K562 (cell line): ENCODE measurements around the gene VAMP4. TPM values are rescaled to one million over a fixed set of nuclear protein-coding genes. Genes with fewer than 3 reads are reported as not detected.

Experiments used
- ATAC-seq: fragments of 200-7000 bp; cut with Tn5 transposase; 3 replicates; pipeline ENCODE4 v1.9.1; 2020; ENCODE audit warnings: moderate library complexity
- BruUV-seq: library from RNA; stranded (reverse); fragments of 400-500 nt; replicated peaks from 2 replicates; lab custom pipeline; 2021; lab: Mats Ljungman, UMichigan
- CTCF ChIA-PET: fragments of 300-600 bp; formaldehyde crosslinking; extraction: SDS; loops from one replicate; lab custom pipeline; 2021; ENCODE audit warnings: low intra/inter-chr PET ratio; lab: Yijun Ruan, JAX
- POLR2A ChIA-PET: fragments of 300-600, 350-650 bp; sonication (Branson Sonifier 250); formaldehyde crosslinking; extraction: SDS; loops from one replicate; lab custom pipeline; 2021; ENCODE audit warnings: antibody characterized with exemption, inconsistent platforms; lab: Yijun Ruan, JAX
- DNase-seq, 4 experiments: peaks; one replicate each; pipeline versions ENCODE4 v3.0.0 to v3.0.0-alpha.2; 2011 to 2018; ENCODE audit warnings: low spot score in 3 of 4, mixed read lengths in 3 of 4; ENCODE audit errors: extremely low read depth in 1 of 4
- FAIRE-seq: peaks from 2 replicates; lab custom pipeline; 2011; peaks lifted over from hg19 to GRCh38; lab: Jason Lieb, UNC
- H2AFZ ChIP-seq: 2 replicates; pipeline ENCODE4 v1.6.0; 2011; ENCODE audit warnings: low read depth, low read length, control low read depth, inconsistent platforms
- H3K27ac ChIP-seq: fragments of 200-600 bp; 3 replicates; pipeline ENCODE4 v1.8.0; 2011; ENCODE audit warnings: low read depth, mild to moderate bottlenecking, control low read depth, inconsistent platforms, low read length, moderate library complexity, mixed read lengths; ENCODE audit errors: extremely low read depth
- H3K27me3 ChIP-seq, 2 experiments: fragments of 300-600 bp in 1 of 2; 2 replicates in 1 of 2; 3 replicates in 1 of 2; pipeline versions ENCODE4 v1.6.0 to v1.8.0; 2011; ENCODE audit warnings: inconsistent platforms in 2 of 2, low read length in 2 of 2, mild to moderate bottlenecking in 1 of 2, mixed read lengths in 1 of 2, moderate library complexity in 1 of 2; ENCODE audit not compliant: control insufficient read depth in 2 of 2, insufficient read depth in 2 of 2
- H3K36me3 ChIP-seq: fragments of 300-600 bp; 3 replicates; pipeline ENCODE4 v1.8.0; 2011; ENCODE audit warnings: mild to moderate bottlenecking, low read length, inconsistent platforms; ENCODE audit not compliant: control insufficient read depth, insufficient read depth
- H3K4me1 ChIP-seq, 2 experiments: fragments of 200-600 bp in 1 of 2; replicated peaks in 1 of 2; 2 replicates in 1 of 2; 3 replicates in 1 of 2; pipeline versions ENCODE4 v1.5.1 to v1.8.0; 2011; ENCODE audit warnings: inconsistent platforms in 2 of 2, low read length in 2 of 2, mild to moderate bottlenecking in 1 of 2, mixed read lengths in 1 of 2, moderate library complexity in 1 of 2; ENCODE audit not compliant: control insufficient read depth in 2 of 2, insufficient read depth in 2 of 2
- H3K4me2 ChIP-seq: 2 replicates; pipeline ENCODE4 v1.6.1; 2011; ENCODE audit warnings: low read length, control low read depth, inconsistent platforms, mixed read lengths; ENCODE audit not compliant: insufficient read depth
- H3K4me3 ChIP-seq: fragments of 200-600 bp; sonication (generic), shearing (Covaris generic); 2 replicates; pipeline ENCODE4 v1.5.1; 2016; ENCODE audit warnings: control low read depth, inconsistent platforms
- H3K79me2 ChIP-seq: fragments of 200-600 bp; 3 replicates; pipeline ENCODE4 v1.8.0; 2011; ENCODE audit warnings: low read length, inconsistent platforms; ENCODE audit not compliant: control insufficient read depth, insufficient read depth
- H3K9ac ChIP-seq, 2 experiments: 2 replicates each; pipeline versions ENCODE4 v1.6.0 to v1.6.1; 2011; ENCODE audit warnings: low read depth in 2 of 2, low read length in 2 of 2, control low read depth in 1 of 2, inconsistent platforms in 1 of 2, mild to moderate bottlenecking in 1 of 2, mixed read lengths in 1 of 2; ENCODE audit not compliant: insufficient read depth in 1 of 2
- H3K9me1 ChIP-seq: one replicate; pipeline ENCODE4 v1.6.0; 2011; ENCODE audit warnings: inconsistent platforms, mild to moderate bottlenecking, low read length, moderate library complexity; ENCODE audit not compliant: control insufficient read depth, insufficient read depth
- H3K9me3 ChIP-seq: replicated peaks from 2 replicates; pipeline ENCODE4 v1.5.1; 2011; ENCODE audit warnings: low read depth, low read length, inconsistent platforms; ENCODE audit not compliant: control insufficient read depth, insufficient read depth
- H4K20me1 ChIP-seq: replicated peaks from 2 replicates; pipeline ENCODE4 v1.6.1; 2011; ENCODE audit warnings: low read length, inconsistent platforms, mixed read lengths; ENCODE audit not compliant: control insufficient read depth, insufficient read depth
- ASH1L ChIP-seq: fragments of 450-650 bp; IDR thresholded peaks from 2 replicates; pipeline ENCODE4 v1.6.1; 2018; ENCODE audit warnings: borderline replicate concordance, mild to moderate bottlenecking, low read depth; ENCODE audit not compliant: partially characterized antibody
- C11orf30 ChIP-seq: fragments of 450-650 bp; IDR thresholded peaks from 2 replicates; pipeline ENCODE4 v1.6.1; 2016; ENCODE audit warnings: low read depth, mild to moderate bottlenecking
- ERF ChIP-seq: fragments of 450-650 bp; formaldehyde crosslinking; IDR thresholded peaks from 2 replicates; pipeline ENCODE4 v1.4.0; 2020; ENCODE audit warnings: mild to moderate bottlenecking, mixed read lengths
- MYC ChIP-seq, 2 experiments: fragments of 250-450 bp in 1 of 2; sonication (Bioruptor Pico) in 1 of 2; IDR thresholded peaks; 2 replicates each; pipeline versions ENCODE4 v1.5.1 to v1.6.1; 2012 to 2021; ENCODE audit warnings: low read depth in 2 of 2, borderline replicate concordance in 1 of 2, improper control_type of control experiment in 1 of 2, low read length in 1 of 2, mild to moderate bottlenecking in 1 of 2, moderate library complexity in 1 of 2
- RBM14 ChIP-seq: fragments of 200-400 bp; formaldehyde crosslinking; IDR thresholded peaks from 2 replicates; pipeline ENCODE4 v1.6.1; 2018; ENCODE audit warnings: low read depth, mild to moderate bottlenecking, low read length, moderate library complexity, borderline replicate concordance; ENCODE audit not compliant: insufficient read depth
- ZNF316 ChIP-seq: fragments of 450-650 bp; IDR thresholded peaks from 2 replicates; pipeline ENCODE4 v1.6.1; 2016
- ZNF57 ChIP-seq: fragments of 450-650 bp; formaldehyde crosslinking; IDR thresholded peaks from 2 replicates; pipeline ENCODE4 v1.4.0; 2020; ENCODE audit warnings: mild to moderate bottlenecking, moderate library complexity
- WGBS: fragments of 100-300 bp; shearing (Covaris generic); methylation state at CpG from one replicate; pipeline ENCODE4 v1.1.6; 2016; ENCODE audit warnings: low coverage, mixed read lengths; ENCODE audit not compliant: insufficient coverage; ENCODE audit errors: missing lambda C conversion rate; 5-methylcytosine and 5-hydroxymethylcytosine counted together
- in situ Hi-C: fragments of 300-500 bp; cut with MboI; formaldehyde crosslinking; loops from 4 replicates; pipeline ENCODE4 v1.15.0; 2018; ENCODE audit warnings: inconsistent platforms, mixed read lengths
- intact Hi-C: fragments of 100-400 bp; cut with micrococcal nuclease; formaldehyde crosslinking; loops from 2 replicates; pipeline ENCODE4 v1.14.2; 2022
- polyA plus RNA-seq, 8 experiments: library from polyadenylated mRNA; depleted of rRNA in 4 of 8; stranded (reverse) in 5 of 8; unstranded in 3 of 8; fragments of >200 nt; fragmentation: Nextera tagmentation in 2 of 8; fragmentation: Illumina TruSeq in 1 of 8; extraction: Ambion mirVana in 2 of 8; extraction: Trizol in 1 of 8; gene quantifications; 2 replicates each; pipeline versions ENCODE4 v1.2.1 to v1.2.3, GENCODE V29; 2011 to 2014; ENCODE audit warnings: inconsistent platforms in 1 of 8, missing spikeins in 1 of 8
- total RNA-seq, 7 experiments: library from RNA; depleted of rRNA in 6 of 7; stranded (reverse); fragments of >200 nt in 6 of 7; fragmentation: Illumina TruSeq in 2 of 7; extraction: Trizol in 2 of 7; gene quantifications; 2 replicates each; pipeline versions ENCODE4 v1.2.1 to v1.2.3, GENCODE V29; 2011 to 2021; ENCODE audit warnings: low replicate concordance in 1 of 7

The VAMP4 gene
- total and polyA plus RNA-seq, 9 of the 15 experiments (the other 6 are each of a cell fraction or from before 2014, with no cell fraction given), result 3.3 to 21.4 (median 11.9) TPM

- TF ChIP-seq MYC (IDR thresholded peaks at IDR 0.05; ENCODE audit: low read depth, low read length) (no peak), MYC (CRISPR knock-in tag; IDR thresholded peaks at IDR 0.05; ENCODE audit: borderline replicate concordance, low read depth) (no peak), ASH1L (no peak), RBM14 (no peak), ZNF57 (CRISPR knock-in tag) (no peak), ZNF316 (peak; percentile 79), ERF (CRISPR knock-in tag) (no peak), C11orf30 (peak; percentile 56; the same call in 1 of the 2 replicates)
- in situ Hi-C loops, result no loop called here
- Histone ChIP-seq H3K27me3 (peaks cover 2 to 5% of the 10 kb centered on the region in 2 experiments; a peak in 3 of 5 replicates), H4K20me1 (no peaks in the 10 kb centered on the region), H3K9ac (no peak overlapping the region), H3K9me1 (no peaks in the 10 kb centered on the region), H3K36me3 (no peaks in the 10 kb centered on the region), H3K4me2 (no peak overlapping the region), H3K27ac (no peak overlapping the region), H2AFZ (no peak overlapping the region), H3K79me2 (no peaks in the 10 kb centered on the region), H3K4me1 (no peaks in the 10 kb centered on the region), H3K4me3 (no peak overlapping the region), H3K9me3 (no peaks in the 10 kb centered on the region)
- POLR2A ChIA-PET, result interaction anchor here (1.7 kb wide), 1 partner anchor 9 kb away, joined by 3 read pairs; no protein-coding TSS in a partner anchor
- CTCF ChIA-PET, result no interaction called here
- intact Hi-C loops, result no loop called here
- WGBS, result 8% methylated on average over 2 of the region's 2 CpGs
- ATAC-seq (no peak), FAIRE-seq (no peak), DNase-seq (no peak)
- BruUV-seq, result no TSS peak
Measured at GRCh38 chr1:171676823-171677222, 65.0 kb downstream of the VAMP4 start.
